Effector memory CD4-positive, alpha-beta T cell (primary cell): Measurements from ENCODE around the gene TMEM109.

Source experiments
- DNase-seq, 3 donors: peaks; one replicate each; pipeline ENCODE4 v3.0.0-alpha.2; 2020
- H3K27ac ChIP-seq: 2 replicates; pipeline ENCODE4 v1.7.0; 2013; ENCODE audit warnings: mild to moderate bottlenecking, low read length, moderate library complexity; ENCODE audit not compliant: insufficient read depth, poor library complexity, severe bottlenecking
- H3K27me3 ChIP-seq: replicated peaks from 2 replicates; pipeline ENCODE4 v1.7.0; 2013; ENCODE audit warnings: mild to moderate bottlenecking, low read length; ENCODE audit not compliant: insufficient read depth, control insufficient read depth, poor library complexity, severe bottlenecking
- H3K36me3 ChIP-seq: 2 replicates; pipeline ENCODE4 v1.7.0; 2013; ENCODE audit warnings: mild to moderate bottlenecking, low read length, moderate library complexity; ENCODE audit not compliant: control insufficient read depth, insufficient read depth
- H3K4me1 ChIP-seq: 2 replicates; pipeline ENCODE4 v1.7.0; 2013; ENCODE audit warnings: low read length, mild to moderate bottlenecking; ENCODE audit not compliant: control insufficient read depth, insufficient read depth, poor library complexity, severe bottlenecking
- H3K4me3 ChIP-seq: 2 replicates; pipeline ENCODE4 v1.7.0; 2013; ENCODE audit warnings: low read length, low read depth, mild to moderate bottlenecking; ENCODE audit not compliant: insufficient read depth, poor library complexity, severe bottlenecking
- H3K9me3 ChIP-seq: 2 replicates; pipeline ENCODE4 v1.7.0; 2013; ENCODE audit warnings: mild to moderate bottlenecking, low read length, moderate library complexity; ENCODE audit not compliant: control insufficient read depth

TMEM109 gene

GRCh38 chr11:60941371-60942119 lies 27.6 kb downstream of the TMEM109 start:
- no peaks in the 10 kb centered on the region for H3K36me3 ChIP-seq
- no peak overlapping the region for H3K27ac ChIP-seq
- H3K27me3 ChIP-seq: no peaks in the 10 kb centered on the region
- no peak overlapping the region for H3K4me3 ChIP-seq
- DNase-seq: no peak
- H3K9me3 ChIP-seq: no peaks in the 10 kb centered on the region
- H3K4me1 ChIP-seq: no peaks in the 10 kb centered on the region

DNA sequence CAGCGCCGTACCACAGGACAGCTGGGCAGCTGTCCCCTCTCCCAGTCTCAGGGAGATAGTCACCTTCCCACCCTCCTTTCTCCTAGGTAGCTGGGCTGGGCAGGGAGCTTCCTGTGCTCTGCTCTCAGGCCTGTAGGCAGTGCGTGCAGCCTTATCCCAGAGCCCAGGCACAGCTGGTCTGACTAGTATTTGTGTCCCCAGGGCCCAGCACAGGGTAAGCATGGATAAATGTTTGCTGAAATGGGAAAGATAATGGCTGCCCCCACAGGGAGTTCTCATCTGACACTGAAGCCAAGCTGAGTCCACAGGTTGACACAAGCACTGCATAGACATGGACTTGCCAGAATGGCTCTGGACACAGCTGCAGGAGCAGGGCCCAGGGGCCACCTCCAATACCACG lies 28.3 kb downstream of the TMEM109 start:
- no peak for DNase-seq
- Histone ChIP-seq H3K4me1 (no peaks in the 10 kb centered on the region), H3K4me3 (no peak overlapping the region), H3K27ac (no peak overlapping the region), H3K27me3 (no peaks in the 10 kb centered on the region), H3K36me3 (no peaks in the 10 kb centered on the region), H3K9me3 (no peaks in the 10 kb centered on the region)

- no peak for DNase-seq
- no peaks in the 10 kb centered on the region for H3K27me3 ChIP-seq
- H3K27ac ChIP-seq: no peak overlapping the region
- no peak overlapping the region for H3K4me3 ChIP-seq
- no peaks in the 10 kb centered on the region for H3K36me3 ChIP-seq
- H3K4me1 ChIP-seq: no peaks in the 10 kb centered on the region
- H3K9me3 ChIP-seq: no peaks in the 10 kb centered on the region
Measured at GRCh38 chr11:60942970-60943565, 29.1 kb downstream of the TMEM109 start.

DNA sequence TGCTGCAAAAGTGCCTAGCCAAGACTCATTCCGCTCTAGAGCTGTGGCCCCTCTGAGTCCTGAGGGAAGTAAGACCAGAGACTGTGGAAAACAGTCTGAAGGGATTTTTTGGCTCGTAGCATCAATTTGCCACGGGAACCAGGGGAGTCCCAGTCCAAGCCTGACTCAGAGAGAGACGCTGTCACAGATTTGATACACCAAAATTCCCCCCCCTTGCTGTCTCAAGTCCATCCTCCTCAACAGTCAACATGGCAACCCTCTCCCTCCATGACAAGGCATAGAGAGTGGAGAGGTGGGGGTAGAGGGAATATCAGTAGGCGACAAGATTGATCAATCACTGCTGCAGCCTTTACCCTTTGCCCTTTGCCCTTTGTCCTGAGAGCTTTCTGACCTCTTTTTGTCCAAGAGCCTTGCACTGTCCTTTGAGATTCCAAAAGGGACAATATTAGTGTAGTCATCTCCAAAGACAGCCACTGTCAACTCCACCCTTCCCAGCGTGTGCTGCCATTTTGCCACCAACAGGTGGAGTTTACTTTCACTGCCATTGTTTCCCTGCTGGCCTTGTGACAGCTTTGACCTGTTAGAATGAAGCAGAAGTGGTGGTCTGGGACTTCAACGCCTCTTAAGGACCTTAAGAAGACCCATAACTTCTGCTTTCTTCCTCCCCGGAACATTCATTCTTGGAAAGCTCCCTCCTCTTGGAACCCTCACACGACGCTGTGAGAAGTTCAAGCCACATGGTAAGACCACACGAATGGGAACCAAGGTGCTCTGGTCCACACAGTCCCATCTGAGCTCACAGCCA lies 30.7 kb downstream of the TMEM109 start:
- Histone ChIP-seq H3K4me1 (no peaks in the 10 kb centered on the region), H3K4me3 (no peak overlapping the region), H3K27me3 (no peaks in the 10 kb centered on the region), H3K27ac (no peak overlapping the region), H3K36me3 (no peaks in the 10 kb centered on the region), H3K9me3 (no peaks in the 10 kb centered on the region)
- no peak for DNase-seq

GRCh38 chr11:60945295-60945667 lies 31.3 kb downstream of the TMEM109 start:
- Histone ChIP-seq H3K4me1 (no peaks in the 10 kb centered on the region), H3K9me3 (no peaks in the 10 kb centered on the region), H3K36me3 (no peaks in the 10 kb centered on the region), H3K4me3 (no peak overlapping the region), H3K27ac (no peak overlapping the region), H3K27me3 (no peaks in the 10 kb centered on the region)
- no peak for DNase-seq

GRCh38 chr11:60946601-60947264 lies 32.8 kb downstream of the TMEM109 start:
- no peaks in the 10 kb centered on the region for H3K9me3 ChIP-seq
- H3K27me3 ChIP-seq: peaks cover 4% of the 10 kb centered on the region
- H3K4me3 ChIP-seq: no peak overlapping the region
- no peaks in the 10 kb centered on the region for H3K36me3 ChIP-seq
- peaks cover 8% of the 10 kb centered on the region for H3K4me1 ChIP-seq
- no peak overlapping the region for H3K27ac ChIP-seq
- DNase-seq: no peak

DNA sequence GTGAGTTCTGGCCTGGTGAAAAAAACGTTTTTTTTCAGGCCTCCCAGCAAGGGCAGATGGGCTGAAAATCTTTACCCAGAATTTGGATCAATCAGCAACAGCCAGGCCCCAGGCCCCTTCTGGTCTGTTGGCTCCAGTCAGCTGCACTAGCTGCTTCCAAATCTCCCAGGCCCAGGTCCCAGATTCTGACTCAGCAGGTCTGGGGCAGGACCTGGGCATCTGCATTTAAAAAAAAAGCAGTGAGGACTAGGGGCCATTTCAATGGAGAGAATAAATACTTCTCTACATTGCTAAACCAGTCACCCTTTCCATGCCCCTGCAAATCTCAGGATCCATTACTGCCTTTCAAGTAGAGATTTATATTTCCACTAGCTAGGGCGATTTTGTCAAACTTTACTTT lies 33.7 kb downstream of the TMEM109 start:
- peaks cover 16% of the 10 kb centered on the region for H3K4me1 ChIP-seq
- no peak overlapping the region for H3K27ac ChIP-seq
- no peak overlapping the region for H3K4me3 ChIP-seq
- H3K9me3 ChIP-seq: no peaks in the 10 kb centered on the region
- H3K27me3 ChIP-seq: peaks cover 14% of the 10 kb centered on the region
- no peaks in the 10 kb centered on the region for H3K36me3 ChIP-seq
- no peak for DNase-seq

- Histone ChIP-seq H3K36me3 (no peaks in the 10 kb centered on the region), H3K27me3 (peaks cover 14% of the 10 kb centered on the region), H3K4me1 (peaks cover 18% of the 10 kb centered on the region), H3K27ac (no peak overlapping the region), H3K9me3 (no peaks in the 10 kb centered on the region), H3K4me3 (no peak overlapping the region)
- no peak for DNase-seq
Measured at GRCh38 chr11:60948250-60948649, 34.3 kb downstream of the TMEM109 start.

GRCh38 chr11:60950024-60950423 lies 36.1 kb downstream of the TMEM109 start:
- H3K36me3 ChIP-seq: no peaks in the 10 kb centered on the region
- no peak overlapping the region for H3K4me3 ChIP-seq
- peaks cover 14% of the 10 kb centered on the region for H3K27me3 ChIP-seq
- no peak for DNase-seq
- peaks cover 18% of the 10 kb centered on the region for H3K4me1 ChIP-seq
- no peak overlapping the region for H3K27ac ChIP-seq
- H3K9me3 ChIP-seq: no peaks in the 10 kb centered on the region
